HCT116 (cell line): ENCODE data around the gene ANXA5. TPM values are rescaled to one million over a fixed set of nuclear protein-coding genes. Genes with fewer than 3 reads are reported as not detected.

Experiments used
- ATAC-seq: fragments of 200-7000 bp; cut with Tn5 transposase; 2 replicates; pipeline ENCODE4 v1.9.1; 2020; ENCODE audit warnings: mild to moderate bottlenecking, moderate library complexity
- BruUV-seq: library from RNA; stranded (reverse); fragments of 400-500 nt; replicated peaks from 2 replicates; lab custom pipeline; 2021; lab: Mats Ljungman, UMichigan
- CTCF ChIA-PET: fragments of 300-600 bp; sonication (Branson Sonifier 250); formaldehyde crosslinking; loops from one replicate; lab custom pipeline; 2021; ENCODE audit warnings: antibody characterized with exemption; lab: Charles Lee
- POLR2A ChIA-PET: fragments of 300-600, 350-600 bp; sonication (Branson Sonifier 250); formaldehyde crosslinking; loops from one replicate; lab custom pipeline; 2021; ENCODE audit warnings: antibody characterized with exemption; lab: Charles Lee
- RAD21 ChIA-PET, 2 experiments: fragments of 300-600 bp; sonication (Branson Sonifier 250); formaldehyde crosslinking; loops; one replicate each; lab custom pipeline; 2023; ENCODE audit warnings: low total read pairs in 2 of 2; ENCODE audit not compliant: uncharacterized antibody in 2 of 2, unreplicated experiment in 2 of 2, low non-redundant PET in 1 of 2; lab: Charles Lee
- DNase-seq: peaks from one replicate; pipeline ENCODE4 v3.0.0-alpha.2; 2010; ENCODE audit warnings: low read depth, low spot score
- H2AFZ ChIP-seq: fragments of 200-600 bp; shearing (Covaris generic), sonication (generic); 2 replicates; pipeline ENCODE4 v1.6.1; 2017; ENCODE audit warnings: low read depth, mixed run types, mixed read lengths, antibody characterized with exemption, low read length; ENCODE audit not compliant: poor library complexity, severe bottlenecking
- H3K27ac ChIP-seq: 2 replicates; pipeline ENCODE4 v1.5.1; 2012; ENCODE audit warnings: low read depth, low read length
- H3K27me3 ChIP-seq: fragments of 200-600 bp; sonication (generic); 2 replicates; pipeline ENCODE4 v1.6.1; 2016; ENCODE audit warnings: mixed run types, low read length, mixed read lengths; ENCODE audit not compliant: insufficient read depth
- H3K36me3 ChIP-seq, 2 experiments: fragments of 200-500 bp in 1 of 2; fragments of 200-600 bp in 1 of 2; sonication (Bioruptor generic) in 1 of 2; sonication (generic) in 1 of 2; 2 replicates each; pipeline versions ENCODE4 v1.5.1 to v1.6.1; 2014 to 2016; ENCODE audit warnings: low read length in 2 of 2, inconsistent platforms in 1 of 2, mixed read lengths in 1 of 2, mixed run types in 1 of 2; ENCODE audit not compliant: insufficient read depth in 2 of 2, control insufficient read depth in 1 of 2
- H3K4me1 ChIP-seq, 2 experiments: fragments of 200-600 bp in 1 of 2; sonication (generic) in 1 of 2; 2 replicates each; pipeline versions ENCODE4 v1.5.1 to v1.6.1; 2012 to 2017; ENCODE audit warnings: low read length in 2 of 2, inconsistent platforms in 1 of 2, mild to moderate bottlenecking in 1 of 2, mixed read lengths in 1 of 2, mixed run types in 1 of 2, moderate library complexity in 1 of 2; ENCODE audit not compliant: insufficient read depth in 2 of 2, control insufficient read depth in 1 of 2
- H3K4me2 ChIP-seq: fragments of 200-600 bp; sonication (generic); 2 replicates; pipeline ENCODE4 v1.6.1; 2017; ENCODE audit warnings: mixed run types, low read length, mixed read lengths
- H3K4me3 ChIP-seq, 2 experiments: fragments of 200-600 bp in 1 of 2; sonication (generic) in 1 of 2; replicated peaks in 1 of 2; 2 replicates each; pipeline ENCODE4 v1.5.1; 2011 to 2016; ENCODE audit warnings: low read length in 2 of 2, control low read depth in 1 of 2, low read depth in 1 of 2, mild to moderate bottlenecking in 1 of 2, mixed read lengths in 1 of 2, mixed run types in 1 of 2
- H3K79me2 ChIP-seq: fragments of 200-600 bp; sonication (generic); 2 replicates; pipeline ENCODE4 v1.6.1; 2017; ENCODE audit warnings: mild to moderate bottlenecking, mixed run types, low read length, moderate library complexity, mixed read lengths; ENCODE audit not compliant: insufficient read depth
- H3K9ac ChIP-seq: fragments of 200-600 bp; sonication (generic); 2 replicates; pipeline ENCODE4 v1.6.1; 2016; ENCODE audit warnings: low read length, mixed read lengths
- H3K9me2 ChIP-seq: fragments of 200-600 bp; sonication (generic), shearing (Covaris generic); 2 replicates; pipeline ENCODE4 v1.6.1; 2017; ENCODE audit warnings: mixed run types, mild to moderate bottlenecking, moderate library complexity; ENCODE audit not compliant: insufficient read depth
- H3K9me3 ChIP-seq, 2 experiments: fragments of 200-500 bp in 1 of 2; fragments of 200-600 bp in 1 of 2; sonication (Bioruptor generic) in 1 of 2; sonication (generic) in 1 of 2; 2 replicates each; pipeline ENCODE4 v1.6.1; 2014 to 2017; ENCODE audit warnings: low read length in 2 of 2, mixed read lengths in 2 of 2, inconsistent platforms in 1 of 2, low read depth in 1 of 2, mild to moderate bottlenecking in 1 of 2, mixed run types in 1 of 2, moderate library complexity in 1 of 2; ENCODE audit not compliant: control insufficient read depth in 1 of 2, insufficient read depth in 1 of 2
- H4K20me1 ChIP-seq: fragments of 200-600 bp; sonication (generic), shearing (Covaris generic); 2 replicates; pipeline ENCODE4 v1.6.1; 2017; ENCODE audit warnings: mixed run types, mild to moderate bottlenecking, moderate library complexity; ENCODE audit not compliant: insufficient read depth
- CBX3 ChIP-seq: IDR thresholded peaks from 2 replicates; pipeline ENCODE4 v1.6.1; 2012; ENCODE audit warnings: low read depth
- CEBPB ChIP-seq: IDR thresholded peaks from 2 replicates; pipeline ENCODE4 v1.6.1; 2012; ENCODE audit warnings: low read depth
- EGR1 ChIP-seq: IDR thresholded peaks from 2 replicates; pipeline ENCODE4 v1.6.1; 2012; ENCODE audit warnings: low read depth
- ELF1 ChIP-seq: IDR thresholded peaks from 2 replicates; pipeline ENCODE4 v1.6.1; 2012; ENCODE audit warnings: low read depth, borderline replicate concordance
- EZH2 ChIP-seq: fragments of 200-600 bp; sonication (generic); IDR thresholded peaks from 2 replicates; pipeline ENCODE4 v1.6.1; 2017; ENCODE audit warnings: antibody characterized with exemption, mixed run types
- FOSL1 ChIP-seq: IDR thresholded peaks from 2 replicates; pipeline ENCODE4 v1.6.1; 2012; ENCODE audit warnings: low read depth
- JUND ChIP-seq: IDR thresholded peaks from 2 replicates; pipeline ENCODE4 v1.6.1; 2012
- POLR2A ChIP-seq: IDR thresholded peaks from 2 replicates; pipeline ENCODE4 v1.7.0; 2011; ENCODE audit warnings: borderline replicate concordance; ENCODE audit not compliant: insufficient read depth, insufficient read length; ENCODE audit errors: extremely low read depth
- POLR2AphosphoS5 ChIP-seq: IDR thresholded peaks from 2 replicates; pipeline ENCODE4 v1.6.1; 2011; ENCODE audit warnings: mild to moderate bottlenecking, low read depth, low read length, moderate library complexity
- RAD21 ChIP-seq: IDR thresholded peaks from 2 replicates; pipeline ENCODE4 v1.6.1; 2012; ENCODE audit warnings: low read depth, mild to moderate bottlenecking
- SP1 ChIP-seq: IDR thresholded peaks from 2 replicates; pipeline ENCODE4 v1.6.1; 2012; ENCODE audit warnings: low read depth
- SRF ChIP-seq: IDR thresholded peaks from 2 replicates; pipeline ENCODE4 v1.6.1; 2012; ENCODE audit warnings: low read depth
- TCF7L2 ChIP-seq: IDR thresholded peaks from 2 replicates; pipeline ENCODE4 v1.7.0; 2011; ENCODE audit warnings: borderline replicate concordance, inconsistent platforms; ENCODE audit not compliant: insufficient read depth, insufficient read length; ENCODE audit errors: extremely low read depth
- YY1 ChIP-seq: IDR thresholded peaks from 2 replicates; pipeline ENCODE4 v1.6.1; 2011; ENCODE audit warnings: low read length, low read depth, moderate library complexity, mild to moderate bottlenecking; ENCODE audit not compliant: insufficient replicate concordance; ENCODE audit errors: extremely low read depth
- ZFX ChIP-seq: fragments of 450-650 bp; IDR thresholded peaks from 2 replicates; pipeline ENCODE4 v1.6.1; 2017
- ZNF274 ChIP-seq: fragments of 200-500 bp; sonication (Bioruptor generic); IDR thresholded peaks from 2 replicates; pipeline ENCODE4 v1.6.1; 2014; ENCODE audit warnings: mild to moderate bottlenecking, low read depth, low read length, inconsistent platforms
- intact Hi-C: fragments of 100-400 bp; cut with micrococcal nuclease; formaldehyde crosslinking; loops from 2 replicates; pipeline ENCODE4 v1.10.0; 2022
- total RNA-seq: library from RNA; stranded (reverse); gene quantifications from one replicate; pipeline ENCODE4 v1.2.1, GENCODE V29; 2021; ENCODE audit not compliant: unreplicated experiment
- TF ChIP-seq, protein P1 (sequence below): IDR thresholded peaks from 2 replicates; pipeline ENCODE4 v1.6.1; 2012; ENCODE audit warnings: low read depth
- TF ChIP-seq, protein P2 (sequence below), 3 experiments: fragments of 200-600 bp in 1 of 3; sonication (generic) in 1 of 3; IDR thresholded peaks in 2 of 3; conservative IDR thresholded peaks in 1 of 3; 2 replicates each; pipeline ENCODE4 v1.5.1; 2012 to 2017; ENCODE audit warnings: low read depth in 2 of 3, low read length in 2 of 3, antibody characterized with exemption in 1 of 3, borderline replicate concordance in 1 of 3, control low read depth in 1 of 3, mild to moderate bottlenecking in 1 of 3, mixed read lengths in 1 of 3, mixed run types in 1 of 3, moderate library complexity in 1 of 3; ENCODE audit not compliant: insufficient read depth in 1 of 3

ANXA5 gene
- total RNA-seq, 1 experiment from 2014 or later, result 186 TPM

DNA sequence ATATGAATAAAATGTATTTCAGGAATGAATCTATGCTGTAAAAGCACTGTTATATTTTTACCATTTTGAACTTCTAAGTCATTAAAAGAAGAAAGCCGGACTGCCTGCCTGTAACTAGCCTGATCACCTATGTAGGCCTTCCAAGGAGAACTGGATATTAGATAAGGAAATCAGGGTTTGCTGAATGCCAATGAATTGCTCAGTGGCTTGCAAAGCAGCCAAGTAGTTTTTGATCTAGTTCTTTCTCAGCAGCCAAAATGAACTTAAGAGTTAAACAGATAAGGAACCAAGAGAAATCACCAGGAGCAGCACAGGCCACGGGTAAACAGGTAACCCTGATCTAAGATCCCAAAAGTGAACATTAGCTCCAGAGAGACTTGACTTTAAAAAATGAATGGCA lies 3.3 kb downstream of the ANXA5 start:
- ChIA-PET CTCF (no interaction called here), POLR2A (no interaction called here), RAD21 (no interaction called here)
- no TSS peak for BruUV-seq
- no peak overlapping the region for H3K4me2 ChIP-seq
- no peak overlapping the region for H3K9ac ChIP-seq
- no peak overlapping the region for H2AFZ ChIP-seq
- H3K4me3 ChIP-seq, result no peak overlapping the region
- DNase-seq (no peak), ATAC-seq (no peak)
- H3K9me3 ChIP-seq, result no peaks in the 10 kb centered on the region
- H3K79me2 ChIP-seq, result peaks cover 75% of the 10 kb centered on the region
- H3K9me2 ChIP-seq, result no peaks in the 10 kb centered on the region
- H4K20me1 ChIP-seq, result peaks cover 9% of the 10 kb centered on the region; the same call in 1 of the 2 replicates
- intact Hi-C loops, result no loop called here
- peaks cover 35 to 64% of the 10 kb centered on the region in 2 experiments for H3K4me1 ChIP-seq
- TF ChIP-seq FOSL1 (no peak), ZFX (no peak), JUND (no peak), POLR2A (no peak), EZH2 (no peak), RAD21 (no peak), POLR2AphosphoS5 (no peak), CBX3 (no peak), SP1 (no peak), ZNF274 (no peak), EGR1 (no peak), SRF (no peak), ELF1 (no peak), TCF7L2 (no peak), CEBPB (no peak), YY1 (no peak)
- TF ChIP-seq, protein P1, sequence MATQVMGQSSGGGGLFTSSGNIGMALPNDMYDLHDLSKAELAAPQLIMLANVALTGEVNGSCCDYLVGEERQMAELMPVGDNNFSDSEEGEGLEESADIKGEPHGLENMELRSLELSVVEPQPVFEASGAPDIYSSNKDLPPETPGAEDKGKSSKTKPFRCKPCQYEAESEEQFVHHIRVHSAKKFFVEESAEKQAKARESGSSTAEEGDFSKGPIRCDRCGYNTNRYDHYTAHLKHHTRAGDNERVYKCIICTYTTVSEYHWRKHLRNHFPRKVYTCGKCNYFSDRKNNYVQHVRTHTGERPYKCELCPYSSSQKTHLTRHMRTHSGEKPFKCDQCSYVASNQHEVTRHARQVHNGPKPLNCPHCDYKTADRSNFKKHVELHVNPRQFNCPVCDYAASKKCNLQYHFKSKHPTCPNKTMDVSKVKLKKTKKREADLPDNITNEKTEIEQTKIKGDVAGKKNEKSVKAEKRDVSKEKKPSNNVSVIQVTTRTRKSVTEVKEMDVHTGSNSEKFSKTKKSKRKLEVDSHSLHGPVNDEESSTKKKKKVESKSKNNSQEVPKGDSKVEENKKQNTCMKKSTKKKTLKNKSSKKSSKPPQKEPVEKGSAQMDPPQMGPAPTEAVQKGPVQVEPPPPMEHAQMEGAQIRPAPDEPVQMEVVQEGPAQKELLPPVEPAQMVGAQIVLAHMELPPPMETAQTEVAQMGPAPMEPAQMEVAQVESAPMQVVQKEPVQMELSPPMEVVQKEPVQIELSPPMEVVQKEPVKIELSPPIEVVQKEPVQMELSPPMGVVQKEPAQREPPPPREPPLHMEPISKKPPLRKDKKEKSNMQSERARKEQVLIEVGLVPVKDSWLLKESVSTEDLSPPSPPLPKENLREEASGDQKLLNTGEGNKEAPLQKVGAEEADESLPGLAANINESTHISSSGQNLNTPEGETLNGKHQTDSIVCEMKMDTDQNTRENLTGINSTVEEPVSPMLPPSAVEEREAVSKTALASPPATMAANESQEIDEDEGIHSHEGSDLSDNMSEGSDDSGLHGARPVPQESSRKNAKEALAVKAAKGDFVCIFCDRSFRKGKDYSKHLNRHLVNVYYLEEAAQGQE, result no peak
- TF ChIP-seq, protein P2, sequence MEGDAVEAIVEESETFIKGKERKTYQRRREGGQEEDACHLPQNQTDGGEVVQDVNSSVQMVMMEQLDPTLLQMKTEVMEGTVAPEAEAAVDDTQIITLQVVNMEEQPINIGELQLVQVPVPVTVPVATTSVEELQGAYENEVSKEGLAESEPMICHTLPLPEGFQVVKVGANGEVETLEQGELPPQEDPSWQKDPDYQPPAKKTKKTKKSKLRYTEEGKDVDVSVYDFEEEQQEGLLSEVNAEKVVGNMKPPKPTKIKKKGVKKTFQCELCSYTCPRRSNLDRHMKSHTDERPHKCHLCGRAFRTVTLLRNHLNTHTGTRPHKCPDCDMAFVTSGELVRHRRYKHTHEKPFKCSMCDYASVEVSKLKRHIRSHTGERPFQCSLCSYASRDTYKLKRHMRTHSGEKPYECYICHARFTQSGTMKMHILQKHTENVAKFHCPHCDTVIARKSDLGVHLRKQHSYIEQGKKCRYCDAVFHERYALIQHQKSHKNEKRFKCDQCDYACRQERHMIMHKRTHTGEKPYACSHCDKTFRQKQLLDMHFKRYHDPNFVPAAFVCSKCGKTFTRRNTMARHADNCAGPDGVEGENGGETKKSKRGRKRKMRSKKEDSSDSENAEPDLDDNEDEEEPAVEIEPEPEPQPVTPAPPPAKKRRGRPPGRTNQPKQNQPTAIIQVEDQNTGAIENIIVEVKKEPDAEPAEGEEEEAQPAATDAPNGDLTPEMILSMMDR (IDR thresholded peaks at IDR 0.05 in 2 of 3, conservative IDR thresholded peaks at IDR 0.05 in 1 of 3; ENCODE audit: borderline replicate concordance in 1 of 3, insufficient read depth in 1 of 3, low read depth in 2 of 3, low read length in 2 of 3), result no peak
- no peaks in the 10 kb centered on the region for H3K27me3 ChIP-seq
- peaks cover 2 to 7% of the 10 kb centered on the region in 2 experiments; a peak in 1 of 4 replicates for H3K36me3 ChIP-seq
- H3K27ac ChIP-seq, result no peak overlapping the region
